ENCODE results near the gene RNF186.

The RNF186 gene

GRCh38 chr1:19814681-19815503, at the start of gene RNF186:
RNF186 (minus strand) TSS chr1:19815283; CDS start chr1:19815101, 182 bp downstream.
- Histone ChIP-seq H3K4me1 (peaks cover 42% of the 10 kb centered on the region), H3K4me3 (no peak within 1 kb of the TSS), H3K4me2 (peak within 1 kb of the TSS; percentile 50), H3K9ac (no peak within 1 kb of the TSS), H4K20me1 (no peaks in the 10 kb centered on the region), H3K27me3 (no peaks in the 10 kb centered on the region), H3K36me3 (no peaks in the 10 kb centered on the region), H3K9me3 (no peaks in the 10 kb centered on the region), H3K27ac (no peak within 1 kb of the TSS)
- no peak for TF ChIP-seq Cebpa-rat (IDR thresholded peaks at IDR 0.05)

- H3K9me3 ChIP-seq = peaks cover 11% of the 10 kb centered on the region
- H3K4me1 ChIP-seq = no peaks in the 10 kb centered on the region
- no peaks in the 10 kb centered on the region for H4K20me1 ChIP-seq
- H3K4me3 ChIP-seq = no peak overlapping the region
- no peak overlapping the region for H3K4me2 ChIP-seq
- H3K27me3 ChIP-seq = no peaks in the 10 kb centered on the region
- H3K36me3 ChIP-seq = no peaks in the 10 kb centered on the region
- H3K27ac ChIP-seq = no peak overlapping the region
- TF ChIP-seq Cebpa-rat (IDR thresholded peaks at IDR 0.05) = no peak
- H3K9ac ChIP-seq = no peak overlapping the region
Observed at GRCh38 chr1:19864570-19865160, 49.6 kb upstream of the RNF186 start.

GRCh38 chr1:19862944-19863343, 47.9 kb upstream of the RNF186 start:
- no peaks in the 10 kb centered on the region for H3K4me1 ChIP-seq
- no peak overlapping the region for H3K4me3 ChIP-seq
- no peaks in the 10 kb centered on the region for H3K27me3 ChIP-seq
- H3K27ac ChIP-seq = no peak overlapping the region
- peaks cover 11% of the 10 kb centered on the region for H3K9me3 ChIP-seq
- TF ChIP-seq Cebpa-rat (IDR thresholded peaks at IDR 0.05) = no peak
- no peaks in the 10 kb centered on the region for H4K20me1 ChIP-seq
- no peak overlapping the region for H3K4me2 ChIP-seq
- H3K9ac ChIP-seq = no peak overlapping the region
- no peaks in the 10 kb centered on the region for H3K36me3 ChIP-seq

- TF ChIP-seq Cebpa-rat (IDR thresholded peaks at IDR 0.05) = no peak
- Histone ChIP-seq H4K20me1 (no peaks in the 10 kb centered on the region), H3K27ac (no peak overlapping the region), H3K4me2 (no peak overlapping the region), H3K9me3 (peaks cover 11% of the 10 kb centered on the region), H3K4me1 (no peaks in the 10 kb centered on the region), H3K36me3 (no peaks in the 10 kb centered on the region), H3K4me3 (no peak overlapping the region), H3K9ac (no peak overlapping the region), H3K27me3 (no peaks in the 10 kb centered on the region)
Observed at GRCh38 chr1:19861842-19862530, 46.9 kb upstream of the RNF186 start.

DNA sequence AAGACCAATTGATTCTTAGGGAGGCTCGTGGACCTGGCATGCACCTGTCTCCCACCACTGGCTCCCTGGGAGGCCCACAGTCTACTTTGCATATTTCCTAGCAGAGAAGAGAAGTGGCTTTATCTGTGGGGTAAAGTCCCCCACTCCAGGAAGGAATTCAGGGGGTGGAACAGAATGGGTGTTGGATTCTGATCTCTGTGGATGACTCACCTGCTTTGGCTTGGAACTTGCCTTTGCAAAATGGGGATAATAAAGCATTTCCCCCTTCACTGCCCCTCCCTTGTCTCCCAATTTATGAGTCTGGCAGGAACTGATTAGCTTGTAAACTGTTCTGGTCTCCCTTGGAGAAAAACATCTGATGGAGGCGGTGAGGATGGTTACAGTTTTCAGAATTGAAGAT, 46.0 kb upstream of the RNF186 start:
- no peaks in the 10 kb centered on the region for H3K4me1 ChIP-seq
- no peaks in the 10 kb centered on the region for H3K36me3 ChIP-seq
- no peak overlapping the region for H3K4me2 ChIP-seq
- no peak overlapping the region for H3K4me3 ChIP-seq
- H3K9ac ChIP-seq = no peak overlapping the region
- H3K27me3 ChIP-seq = no peaks in the 10 kb centered on the region
- TF ChIP-seq Cebpa-rat (IDR thresholded peaks at IDR 0.05) = no peak
- H3K27ac ChIP-seq = no peak overlapping the region
- peaks cover 11% of the 10 kb centered on the region for H3K9me3 ChIP-seq
- H4K20me1 ChIP-seq = no peaks in the 10 kb centered on the region

DNA sequence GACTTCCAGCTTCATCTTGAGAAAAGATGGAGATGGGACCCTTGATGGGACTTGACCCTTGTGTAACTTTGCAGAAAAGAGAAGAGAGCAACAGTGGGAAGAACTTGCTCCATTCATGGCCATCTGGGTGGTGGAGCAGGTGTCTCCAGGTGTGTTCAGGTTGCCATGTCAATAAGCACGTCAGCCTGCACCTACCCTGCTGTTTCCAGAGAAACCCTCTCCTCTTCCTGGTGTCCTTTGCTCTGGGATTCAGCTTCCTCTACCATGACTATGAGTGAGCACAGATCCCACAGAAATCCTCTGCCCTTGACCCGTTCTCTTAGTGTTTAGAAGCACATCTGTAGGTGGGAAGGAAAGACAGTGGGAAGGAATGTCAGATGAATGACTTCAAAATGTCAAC, 45.3 kb upstream of the RNF186 start:
- no peak for TF ChIP-seq Cebpa-rat (IDR thresholded peaks at IDR 0.05)
- H3K4me1 ChIP-seq = no peaks in the 10 kb centered on the region
- H3K27me3 ChIP-seq = no peaks in the 10 kb centered on the region
- peaks cover 11% of the 10 kb centered on the region for H3K9me3 ChIP-seq
- H3K9ac ChIP-seq = no peak overlapping the region
- no peak overlapping the region for H3K4me2 ChIP-seq
- no peaks in the 10 kb centered on the region for H3K36me3 ChIP-seq
- H3K27ac ChIP-seq = no peak overlapping the region
- no peaks in the 10 kb centered on the region for H4K20me1 ChIP-seq
- H3K4me3 ChIP-seq = no peak overlapping the region

GRCh38 chr1:19859876-19860275, 44.8 kb upstream of the RNF186 start:
- H3K36me3 ChIP-seq = no peaks in the 10 kb centered on the region
- no peaks in the 10 kb centered on the region for H3K4me1 ChIP-seq
- TF ChIP-seq Cebpa-rat (IDR thresholded peaks at IDR 0.05) = no peak
- no peaks in the 10 kb centered on the region for H4K20me1 ChIP-seq
- no peak overlapping the region for H3K9ac ChIP-seq
- H3K27me3 ChIP-seq = no peaks in the 10 kb centered on the region
- no peak overlapping the region for H3K4me3 ChIP-seq
- H3K4me2 ChIP-seq = no peak overlapping the region
- H3K9me3 ChIP-seq = peaks cover 11% of the 10 kb centered on the region
- no peak overlapping the region for H3K27ac ChIP-seq

DNA sequence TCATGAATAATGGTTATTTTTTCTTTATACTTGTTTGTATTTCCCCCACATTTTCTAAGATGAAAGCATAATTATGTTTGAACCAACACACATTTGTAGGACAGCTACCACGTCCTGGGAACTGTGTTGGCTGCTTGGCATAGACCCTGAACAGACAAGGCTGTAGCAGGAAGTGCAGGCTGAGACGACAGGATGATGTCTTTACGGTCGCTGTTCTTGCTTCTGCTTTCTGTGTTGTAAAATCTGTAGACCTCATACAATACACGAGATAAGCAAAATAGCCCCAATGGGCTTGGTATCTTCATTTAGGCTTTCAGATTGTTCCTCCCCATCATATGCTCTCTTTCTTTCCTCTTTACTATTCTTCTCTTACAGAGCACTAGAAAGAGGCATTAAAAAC, 43.8 kb upstream of the RNF186 start:
- Histone ChIP-seq H4K20me1 (no peaks in the 10 kb centered on the region), H3K4me2 (no peak overlapping the region)

DNA sequence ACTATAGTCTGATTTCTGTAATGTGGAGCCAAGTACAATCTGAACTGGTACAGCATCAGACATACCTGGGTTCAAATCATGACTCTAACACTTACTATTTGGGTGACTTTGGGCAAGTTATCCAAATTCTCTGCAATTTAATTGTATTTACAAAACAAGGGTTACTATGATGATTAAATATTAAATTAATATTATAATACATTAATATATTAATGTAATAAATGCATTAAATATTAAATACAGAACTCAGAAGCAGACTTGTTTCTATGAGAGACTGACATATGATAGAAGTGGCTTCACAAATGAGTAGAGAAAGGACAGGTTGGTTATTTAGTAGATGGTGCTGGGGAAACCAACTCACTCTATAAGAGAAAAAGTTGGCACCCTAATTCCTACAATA, 39.8 kb upstream of the RNF186 start:
- H3K4me2 ChIP-seq = no peak overlapping the region
- H4K20me1 ChIP-seq = no peaks in the 10 kb centered on the region
- no peaks in the 10 kb centered on the region for H3K4me1 ChIP-seq
- H3K27ac ChIP-seq = no peak overlapping the region
- no peaks in the 10 kb centered on the region for H3K9me3 ChIP-seq
- no peaks in the 10 kb centered on the region for H3K36me3 ChIP-seq
- no peak for TF ChIP-seq Cebpa-rat (IDR thresholded peaks at IDR 0.05)
- H3K4me3 ChIP-seq = no peak overlapping the region
- no peaks in the 10 kb centered on the region for H3K27me3 ChIP-seq
- no peak overlapping the region for H3K9ac ChIP-seq

More for the DNA sequence above, 43.8 kb upstream of the RNF186 start:
- Histone ChIP-seq H3K36me3 (no peaks in the 10 kb centered on the region), H3K4me3 (no peak overlapping the region), H3K9me3 (peaks cover 11% of the 10 kb centered on the region), H3K27me3 (no peaks in the 10 kb centered on the region), H3K9ac (no peak overlapping the region), H3K27ac (no peak overlapping the region), H3K4me1 (no peaks in the 10 kb centered on the region)
- no peak for TF ChIP-seq Cebpa-rat (IDR thresholded peaks at IDR 0.05)

DNA sequence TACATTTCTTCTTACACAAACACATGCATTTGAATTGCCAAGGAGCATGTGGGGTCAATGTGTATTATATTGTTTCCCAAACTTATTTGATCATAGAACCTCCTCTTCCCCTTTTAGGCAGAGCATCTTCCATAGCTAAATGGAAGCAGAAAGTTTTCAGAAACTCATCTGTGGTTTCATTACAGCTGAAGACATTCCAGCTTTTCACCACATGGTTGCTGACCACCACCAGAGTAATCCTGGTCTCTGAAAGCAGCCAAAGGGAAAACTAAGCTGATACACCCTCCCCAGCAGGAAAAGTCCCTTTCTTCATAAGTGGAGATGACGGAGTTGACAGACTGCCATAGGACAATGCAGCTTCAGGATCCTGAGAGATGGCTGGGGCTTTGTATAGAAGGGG, 37.0 kb upstream of the RNF186 start:
- no peak overlapping the region for H3K4me3 ChIP-seq
- H3K27me3 ChIP-seq = no peaks in the 10 kb centered on the region
- TF ChIP-seq Cebpa-rat (IDR thresholded peaks at IDR 0.05) = no peak

More for the DNA sequence above, 37.0 kb upstream of the RNF186 start:
- Histone ChIP-seq H3K27ac (no peak overlapping the region), H3K36me3 (no peaks in the 10 kb centered on the region), H3K4me2 (no peak overlapping the region), H3K9me3 (no peaks in the 10 kb centered on the region), H4K20me1 (no peaks in the 10 kb centered on the region), H3K9ac (no peak overlapping the region), H3K4me1 (no peaks in the 10 kb centered on the region)
